MCF 10A (cell line): ENCODE measurements around the gene PRF1. TPM values are rescaled to one million over a fixed set of nuclear protein-coding genes. Genes with fewer than 3 reads are reported as not detected.
"Not testable (repeated sequence)": the region's sequence is repeated elsewhere in the genome, so short reads cannot be mapped to it uniquely, and the experiment has no call there.

Experiments
- BruUV-seq: library from RNA; stranded (reverse); fragments of 400-500 nt; replicated peaks from 2 replicates; lab custom pipeline; 2021; lab: Mats Ljungman, UMichigan
- CTCF ChIA-PET: fragments of 300-600 bp; sonication (Branson Sonifier 250); formaldehyde crosslinking; extraction: SDS; loops from one replicate; lab custom pipeline; 2021; ENCODE audit warnings: antibody characterized with exemption, inconsistent platforms; lab: Yijun Ruan, JAX
- POLR2A ChIA-PET: fragments of 300-600, 350-650 bp; sonication (Branson Sonifier 250); formaldehyde crosslinking; extraction: SDS; loops from one replicate; lab custom pipeline; 2020; ENCODE audit warnings: antibody characterized with exemption, inconsistent platforms; lab: Yijun Ruan, JAX
- DNase-seq: peaks from one replicate; pipeline ENCODE4 v3.0.0-alpha.2; 2018; ENCODE audit not compliant: unreplicated experiment
- H3K27ac Mint-ChIP-seq: one replicate; pipeline ENCODE4 v1.8.0; 2022; ENCODE audit warnings: mild to moderate bottlenecking, low read depth, mixed read lengths; ENCODE audit not compliant: unreplicated experiment
- H3K27me3 Mint-ChIP-seq: one replicate; pipeline ENCODE4 v1.8.0; 2022; ENCODE audit warnings: mixed read lengths; ENCODE audit not compliant: insufficient read depth, unreplicated experiment
- H3K36me3 Mint-ChIP-seq: one replicate; pipeline ENCODE4 v1.8.0; 2022; ENCODE audit warnings: mild to moderate bottlenecking, moderate library complexity, mixed read lengths; ENCODE audit not compliant: insufficient read depth, unreplicated experiment
- H3K4me1 Mint-ChIP-seq: one replicate; pipeline ENCODE4 v1.8.0; 2022; ENCODE audit warnings: mixed read lengths; ENCODE audit not compliant: insufficient read depth, unreplicated experiment
- H3K4me3 Mint-ChIP-seq: one replicate; pipeline ENCODE4 v1.8.0; 2022; ENCODE audit warnings: mild to moderate bottlenecking, moderate library complexity, mixed read lengths; ENCODE audit not compliant: unreplicated experiment
- H3K9me3 Mint-ChIP-seq: one replicate; pipeline ENCODE4 v1.8.0; 2022; ENCODE audit warnings: mixed read lengths; ENCODE audit not compliant: unreplicated experiment
- intact Hi-C: fragments of 100-400 bp; cut with micrococcal nuclease; formaldehyde crosslinking; loops from 2 replicates; pipeline ENCODE4 v1.14.1; 2022
- total RNA-seq: library from RNA; stranded (reverse); gene quantifications from 2 replicates; pipeline ENCODE4 v1.2.3, GENCODE V29; 2022
- TF ChIP-seq, protein P1 (sequence below): fragments of 200-600 bp; IDR thresholded peaks from one replicate; pipeline ENCODE4 v1.8.0; 2022; ENCODE audit warnings: antibody characterized with exemption, mild to moderate bottlenecking; ENCODE audit not compliant: unreplicated experiment

The PRF1 gene
- total RNA-seq, 1 experiment from 2014 or later = not detected

- ChIA-PET POLR2A (no interaction called here), CTCF (interaction anchor here (0.6 to 1.3 kb wide), 3 partner anchors 26 to 105 kb away, joined by 3 to 5 read pairs (median 4); no protein-coding TSS in a partner anchor)
- Mint-ChIP-seq H3K9me3 (no peaks in the 10 kb centered on the region), H3K4me3 (no peak overlapping the region), H3K27me3 (peaks cover 27% of the 10 kb centered on the region), H3K36me3 (no peaks in the 10 kb centered on the region), H3K4me1 (peaks cover 6% of the 10 kb centered on the region), H3K27ac (no peak overlapping the region)
- TF ChIP-seq, protein P1, sequence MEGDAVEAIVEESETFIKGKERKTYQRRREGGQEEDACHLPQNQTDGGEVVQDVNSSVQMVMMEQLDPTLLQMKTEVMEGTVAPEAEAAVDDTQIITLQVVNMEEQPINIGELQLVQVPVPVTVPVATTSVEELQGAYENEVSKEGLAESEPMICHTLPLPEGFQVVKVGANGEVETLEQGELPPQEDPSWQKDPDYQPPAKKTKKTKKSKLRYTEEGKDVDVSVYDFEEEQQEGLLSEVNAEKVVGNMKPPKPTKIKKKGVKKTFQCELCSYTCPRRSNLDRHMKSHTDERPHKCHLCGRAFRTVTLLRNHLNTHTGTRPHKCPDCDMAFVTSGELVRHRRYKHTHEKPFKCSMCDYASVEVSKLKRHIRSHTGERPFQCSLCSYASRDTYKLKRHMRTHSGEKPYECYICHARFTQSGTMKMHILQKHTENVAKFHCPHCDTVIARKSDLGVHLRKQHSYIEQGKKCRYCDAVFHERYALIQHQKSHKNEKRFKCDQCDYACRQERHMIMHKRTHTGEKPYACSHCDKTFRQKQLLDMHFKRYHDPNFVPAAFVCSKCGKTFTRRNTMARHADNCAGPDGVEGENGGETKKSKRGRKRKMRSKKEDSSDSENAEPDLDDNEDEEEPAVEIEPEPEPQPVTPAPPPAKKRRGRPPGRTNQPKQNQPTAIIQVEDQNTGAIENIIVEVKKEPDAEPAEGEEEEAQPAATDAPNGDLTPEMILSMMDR = no peak
- intact Hi-C loops = no loop called here
- no TSS peak for BruUV-seq
- no peak for DNase-seq
Observed at GRCh38 chr10:70584366-70584765, 18.2 kb downstream of the PRF1 start.

GRCh38 chr10:70583669-70584037 is 18.9 kb downstream of the PRF1 start:
- Mint-ChIP-seq H3K36me3 (no peaks in the 10 kb centered on the region), H3K27ac (no peak overlapping the region), H3K9me3 (no peaks in the 10 kb centered on the region), H3K27me3 (peaks cover 20% of the 10 kb centered on the region), H3K4me3 (no peak overlapping the region), H3K4me1 (peaks cover 8% of the 10 kb centered on the region)
- no peak for DNase-seq
- TF ChIP-seq, protein P1 = no peak
- CTCF ChIA-PET = interaction anchor here (1.0 to 1.3 kb wide), 2 partner anchors 25 to 33 kb away, joined by 3 to 5 read pairs; no protein-coding TSS in a partner anchor
- no TSS peak for BruUV-seq
- intact Hi-C loops = no loop called here
- POLR2A ChIA-PET = no interaction called here

- TF ChIP-seq, protein P1 = no peak
- Mint-ChIP-seq H3K27me3 (peaks cover 13% of the 10 kb centered on the region), H3K27ac (no peak overlapping the region), H3K4me3 (no peak overlapping the region), H3K9me3 (no peaks in the 10 kb centered on the region), H3K36me3 (no peaks in the 10 kb centered on the region), H3K4me1 (peaks cover 14% of the 10 kb centered on the region)
- POLR2A ChIA-PET = interaction anchor here (0.6 kb wide), 1 partner anchor 204 kb away, joined by 3 read pairs; no protein-coding TSS in a partner anchor
- intact Hi-C loops = no loop called here
- DNase-seq = no peak
- no TSS peak for BruUV-seq
- CTCF ChIA-PET = interaction anchor here (1.0 kb wide), 1 partner anchor 24 kb away, joined by 3 read pairs; no protein-coding TSS in a partner anchor
Observed at GRCh38 chr10:70582793-70583668, 19.5 kb downstream of the PRF1 start.

DNA sequence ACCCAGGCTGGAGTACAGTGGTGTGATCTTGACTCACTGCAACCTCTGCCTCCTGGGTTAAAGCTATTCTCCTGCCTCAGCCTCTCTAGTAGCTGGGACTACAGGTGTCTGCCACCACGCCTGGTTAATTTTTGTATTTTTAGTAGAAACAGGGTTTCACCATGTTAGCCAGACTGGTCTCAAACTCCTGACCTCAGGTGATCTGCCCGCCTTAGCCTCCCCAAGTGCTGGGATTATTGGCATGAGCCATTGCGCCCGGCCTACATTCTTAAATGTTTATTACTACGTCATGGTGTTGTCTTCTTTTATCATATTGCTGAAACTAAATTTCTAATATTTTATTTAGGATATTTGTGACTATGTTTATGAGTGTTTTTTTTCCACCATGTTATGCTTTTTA is 21.4 kb downstream of the PRF1 start:
- intact Hi-C loops = not testable (repeated sequence)

More for the DNA sequence above, 21.4 kb downstream of the PRF1 start:
- CTCF ChIA-PET = interaction anchor here (0.6 kb wide), 1 partner anchor 178 kb away, joined by 3 read pairs; no protein-coding TSS in a partner anchor
- POLR2A ChIA-PET, H3K27ac Mint-ChIP-seq, H3K4me3 Mint-ChIP-seq, BruUV-seq, H3K27me3 Mint-ChIP-seq, H3K9me3 Mint-ChIP-seq, H3K36me3 Mint-ChIP-seq, DNase-seq: not testable (repeated sequence)
- H3K4me1 Mint-ChIP-seq = peaks cover 29% of the 10 kb centered on the region
